Measurements from ENCODE around the gene CDH26. TPM values are rescaled to one million over a fixed set of nuclear protein-coding genes. Genes with fewer than 3 reads are reported as not detected.
A peak's percentile ranks its signal among the peaks of the same experiment; 100 is the strongest.

The CDH26 gene
- polyA plus RNA-seq, 3 donors, result 1.3 to 3.0 (median 2.0) TPM

- Histone ChIP-seq H3K79me2 (ENCODE audit: insufficient read depth, low read length) (peaks cover 45% of the 10 kb centered on the region), H3K4me2 (replicated peaks; ENCODE audit: extremely low read depth, low read length, poor library complexity, severe bottlenecking) (no peak overlapping the region), H3K36me3 (replicated peaks in 1 of 2; ENCODE audit: control insufficient read depth in 1 of 2, insufficient read depth in 2 of 2, low read length in 2 of 2) (no peaks in the 10 kb centered on the region), H3K4me1 (ENCODE audit: control insufficient read depth in 1 of 2, insufficient read depth in 2 of 2, low read length in 2 of 2) (peaks cover 28 to 29% of the 10 kb centered on the region in 2 donors), H3K9me3 (replicated peaks in 1 of 2; ENCODE audit: control insufficient read depth in 1 of 2, insufficient read depth in 1 of 2, low read length in 2 of 2) (no peaks in the 10 kb centered on the region), H4K20me1 (ENCODE audit: insufficient read depth, low read length) (no peaks in the 10 kb centered on the region), H3K9ac (ENCODE audit: insufficient read depth, low read length, poor library complexity, severe bottlenecking) (no peak overlapping the region), H3K4me3 (replicated peaks in 1 of 3; ENCODE audit: low read depth in 2 of 3, low read length in 3 of 3) (no peak overlapping the region), H3K27ac (ENCODE audit: low read depth in 1 of 2, low read length in 2 of 2) (no peak overlapping the region), H2AFZ (ENCODE audit: insufficient read depth, low read depth, low read length, poor library complexity, severe bottlenecking) (no peak overlapping the region), H3K27me3 (ENCODE audit: control insufficient read depth in 2 of 2, insufficient read depth in 2 of 2, low read length in 2 of 2) (no peaks in the 10 kb centered on the region)
- WGBS (ENCODE audit: insufficient coverage), result no CpG with 5 or more reads among the region's 4 CpGs
- peaks cover 15 to 22% of the 10 kb centered on the region in 2 donors for H3K36me3 Mint-ChIP-seq
- H3K27ac Mint-ChIP-seq, result no peak overlapping the region
- TF ChIP-seq, protein P1, sequence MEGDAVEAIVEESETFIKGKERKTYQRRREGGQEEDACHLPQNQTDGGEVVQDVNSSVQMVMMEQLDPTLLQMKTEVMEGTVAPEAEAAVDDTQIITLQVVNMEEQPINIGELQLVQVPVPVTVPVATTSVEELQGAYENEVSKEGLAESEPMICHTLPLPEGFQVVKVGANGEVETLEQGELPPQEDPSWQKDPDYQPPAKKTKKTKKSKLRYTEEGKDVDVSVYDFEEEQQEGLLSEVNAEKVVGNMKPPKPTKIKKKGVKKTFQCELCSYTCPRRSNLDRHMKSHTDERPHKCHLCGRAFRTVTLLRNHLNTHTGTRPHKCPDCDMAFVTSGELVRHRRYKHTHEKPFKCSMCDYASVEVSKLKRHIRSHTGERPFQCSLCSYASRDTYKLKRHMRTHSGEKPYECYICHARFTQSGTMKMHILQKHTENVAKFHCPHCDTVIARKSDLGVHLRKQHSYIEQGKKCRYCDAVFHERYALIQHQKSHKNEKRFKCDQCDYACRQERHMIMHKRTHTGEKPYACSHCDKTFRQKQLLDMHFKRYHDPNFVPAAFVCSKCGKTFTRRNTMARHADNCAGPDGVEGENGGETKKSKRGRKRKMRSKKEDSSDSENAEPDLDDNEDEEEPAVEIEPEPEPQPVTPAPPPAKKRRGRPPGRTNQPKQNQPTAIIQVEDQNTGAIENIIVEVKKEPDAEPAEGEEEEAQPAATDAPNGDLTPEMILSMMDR (IDR thresholded peaks at IDR 0.05), result no peak
- no peak overlapping the region for H3K4me3 Mint-ChIP-seq
- H3K27me3 Mint-ChIP-seq (ENCODE audit: low read depth in 3 of 3), result peaks cover 0 to 2% (median 0%) of the 10 kb centered on the region in 3 donors
- intact Hi-C loops (cut with micrococcal nuclease), result no loop called here
- H3K4me1 Mint-ChIP-seq, result peaks cover 32% of the 10 kb centered on the region
- no peak for DNase-seq
- no peaks in the 10 kb centered on the region for H3K9me3 Mint-ChIP-seq
Measured at GRCh38 chr20:60063048-60063451, 104.8 kb downstream of the CDH26 start.

DNA sequence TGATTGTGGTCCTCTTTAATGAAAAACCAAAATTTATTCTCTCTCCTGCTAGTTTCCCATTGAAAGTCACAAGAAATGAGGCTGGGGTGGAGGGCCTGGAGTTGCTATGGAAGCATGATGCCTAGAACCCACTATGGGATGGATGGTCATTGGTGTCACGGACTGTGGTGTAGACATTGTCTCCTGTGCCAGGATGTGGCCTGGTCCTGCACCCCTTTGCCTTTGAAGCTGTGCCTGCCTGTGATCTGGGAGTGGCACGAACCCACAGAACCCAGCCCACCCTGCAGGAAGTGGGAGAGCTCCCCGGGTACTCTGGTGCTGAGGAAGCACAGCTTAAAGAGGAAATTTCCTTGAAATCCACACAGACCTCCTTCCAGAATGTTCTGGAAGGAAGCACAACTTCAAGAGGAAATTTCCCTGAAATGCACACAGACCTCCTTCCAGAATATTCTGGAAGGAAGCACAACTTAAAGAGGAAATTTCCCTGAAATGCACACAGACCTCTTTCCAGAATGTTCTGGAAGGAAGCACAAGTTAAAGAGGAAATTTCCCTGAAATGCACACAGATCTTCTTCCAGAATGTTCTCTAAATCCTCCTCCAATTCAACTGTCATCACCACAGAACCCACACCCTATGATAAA is 105.6 kb downstream of the CDH26 start:
- no peak for DNase-seq
- H3K27ac Mint-ChIP-seq, result peak overlapping the region in 1 of 7 donors; percentile 12
- intact Hi-C loops (cut with micrococcal nuclease), result no loop called here
- Histone ChIP-seq H3K9me3 (replicated peaks in 1 of 2; ENCODE audit: control insufficient read depth in 1 of 2, insufficient read depth in 1 of 2, low read length in 2 of 2) (no peaks in the 10 kb centered on the region), H3K36me3 (replicated peaks in 1 of 2; ENCODE audit: control insufficient read depth in 1 of 2, insufficient read depth in 2 of 2, low read length in 2 of 2) (no peaks in the 10 kb centered on the region), H4K20me1 (ENCODE audit: insufficient read depth, low read length) (no peaks in the 10 kb centered on the region), H3K4me2 (replicated peaks; ENCODE audit: extremely low read depth, low read length, poor library complexity, severe bottlenecking) (no peak overlapping the region), H3K27me3 (ENCODE audit: control insufficient read depth in 2 of 2, insufficient read depth in 2 of 2, low read length in 2 of 2) (no peaks in the 10 kb centered on the region), H2AFZ (ENCODE audit: insufficient read depth, low read depth, low read length, poor library complexity, severe bottlenecking) (no peak overlapping the region), H3K4me3 (replicated peaks in 1 of 3; ENCODE audit: low read depth in 2 of 3, low read length in 3 of 3) (no peak overlapping the region), H3K27ac (ENCODE audit: low read depth in 1 of 2, low read length in 2 of 2) (no peak overlapping the region), H3K4me1 (ENCODE audit: control insufficient read depth in 1 of 2, insufficient read depth in 2 of 2, low read length in 2 of 2) (peaks cover 19 to 21% of the 10 kb centered on the region in 2 donors), H3K9ac (ENCODE audit: insufficient read depth, low read length, poor library complexity, severe bottlenecking) (no peak overlapping the region), H3K79me2 (ENCODE audit: insufficient read depth, low read length) (peaks cover 41% of the 10 kb centered on the region)
- H3K9me3 Mint-ChIP-seq, result no peaks in the 10 kb centered on the region
- peaks cover 24% of the 10 kb centered on the region for H3K4me1 Mint-ChIP-seq
- peaks cover 21 to 27% of the 10 kb centered on the region in 2 donors for H3K36me3 Mint-ChIP-seq
- no peak overlapping the region for H3K4me3 Mint-ChIP-seq
- WGBS (ENCODE audit: insufficient coverage), result 67% methylated on average over 3 of the region's 3 CpGs
- TF ChIP-seq, protein P1 (IDR thresholded peaks at IDR 0.05), result no peak
- H3K27me3 Mint-ChIP-seq (ENCODE audit: low read depth in 3 of 3), result peaks cover 0 to 2% (median 0%) of the 10 kb centered on the region in 3 donors

Other genes with a start within 250 kb of the CDH26 start
- 1 to 10 TPM in 1 of 3 donors, under 1 TPM in 2; 0.28 to 1.2 (median 0.30) TPM for gene SYCP2, start 24.8 kb upstream of the CDH26 start, polyA plus RNA-seq
- gene PPP1R3D, start 18.1 kb upstream of the CDH26 start, polyA plus RNA-seq, result 1 to 10 TPM; 2.0 to 3.9 (median 3.5) TPM
- gene FAM217B, start 18.0 kb upstream of the CDH26 start, polyA plus RNA-seq, result 10 to 100 TPM in 2 of 3 donors, 1 to 10 TPM in 1; 5.3 to 18.3 (median 18.1) TPM